ENCODE data around the gene SLC9A9. TPM values are rescaled to one million over a fixed set of nuclear protein-coding genes. Genes with fewer than 3 reads are reported as not detected.

Gene SLC9A9
- total and polyA plus RNA-seq, 10 of the 15 experiments (the other 5 are each of a cell fraction or from before 2014, with no cell fraction given): 3.5 to 14.2 (median 9.3) TPM

GRCh38 chr3:143278721-143279120, 569.5 kb downstream of the SLC9A9 start:
- Histone ChIP-seq H3K9me3 (replicated peaks; ENCODE audit: control insufficient read depth, insufficient read depth, low read length) (no peaks in the 10 kb centered on the region), H3K4me2 (ENCODE audit: control insufficient read depth, insufficient read depth) (no peak overlapping the region), H4K20me1 (ENCODE audit: control insufficient read depth, insufficient read depth) (no peaks in the 10 kb centered on the region), H2AFZ (ENCODE audit: control insufficient read depth, low read depth, low read length) (no peak overlapping the region), H3K9ac (ENCODE audit: control insufficient read depth, insufficient read depth, low read length) (no peak overlapping the region), H3K4me3 (no peak overlapping the region), H3K4me1 (ENCODE audit: control insufficient read depth, insufficient read depth, low read length) (no peaks in the 10 kb centered on the region), H3K27ac (ENCODE audit: control insufficient read depth, insufficient read depth) (no peak overlapping the region), H3K36me3 (ENCODE audit: control insufficient read depth in 2 of 2, insufficient read depth in 2 of 2, low read length in 1 of 2) (no peaks in the 10 kb centered on the region), H3K27me3 (replicated peaks in 1 of 2; ENCODE audit: control insufficient read depth in 2 of 2, insufficient read depth in 2 of 2, low read length in 1 of 2) (no peaks in the 10 kb centered on the region), H3K79me2 (ENCODE audit: control insufficient read depth, insufficient read depth, low read length) (no peaks in the 10 kb centered on the region)
- SMC1A ChIA-PET (ENCODE audit: uncharacterized antibody, unreplicated experiment): interaction anchor here (0.9 to 1.5 kb wide), 2 partner anchors 12 to 22 kb away, joined by 4 read pairs; no protein-coding TSS in a partner anchor
- intact Hi-C loops (cut with micrococcal nuclease; ENCODE audit: unreplicated experiment): no loop called here
- in situ Hi-C loops (cut with MboI): no loop called here
- ATAC-seq (no peak), FAIRE-seq (no peak), DNase-seq (ENCODE audit: low read depth, low spot score) (no peak)
- TF ChIP-seq EED (IDR thresholded peaks at IDR 0.05; ENCODE audit: low read depth): no peak
- CTCF ChIA-PET: no interaction called here
- BruUV-seq (replicated peaks): no TSS peak
- RAD21 ChIA-PET (ENCODE audit: unreplicated experiment): no interaction called here
- POLR2A ChIA-PET: no interaction called here
- 77% methylated on average over 1 of the region's 1 CpG for WGBS (ENCODE audit: insufficient coverage, insufficient replicate concordance, low lambda C conversion rate, missing lambda C conversion rate)

- ChIA-PET POLR2A (no interaction called here), CTCF (interaction anchor here (1.0 kb wide), 1 partner anchor 75 kb away, joined by 3 read pairs; no protein-coding TSS in a partner anchor), RAD21 (ENCODE audit: unreplicated experiment) (no interaction called here), SMC1A (ENCODE audit: uncharacterized antibody, unreplicated experiment) (interaction anchor here (0.6 to 1.5 kb wide), 3 partner anchors 13 to 220 kb away, joined by 3 to 4 read pairs (median 3); no protein-coding TSS in a partner anchor)
- intact Hi-C loops (cut with micrococcal nuclease; ENCODE audit: unreplicated experiment): no loop called here
- no peak overlapping the region for H3K4me2 ChIP-seq (ENCODE audit: control insufficient read depth, insufficient read depth)
- no peak overlapping the region for H2AFZ ChIP-seq (ENCODE audit: control insufficient read depth, low read depth, low read length)
- in situ Hi-C loops (cut with MboI): no loop called here
- no peaks in the 10 kb centered on the region for H3K79me2 ChIP-seq (ENCODE audit: control insufficient read depth, insufficient read depth, low read length)
- no peak for ATAC-seq
- H3K36me3 ChIP-seq (ENCODE audit: control insufficient read depth in 2 of 2, insufficient read depth in 2 of 2, low read length in 1 of 2): no peaks in the 10 kb centered on the region
- H3K9me3 ChIP-seq (replicated peaks; ENCODE audit: control insufficient read depth, insufficient read depth, low read length): no peaks in the 10 kb centered on the region
- H3K9ac ChIP-seq (ENCODE audit: control insufficient read depth, insufficient read depth, low read length): no peak overlapping the region
- DNase-seq (ENCODE audit: low read depth, low spot score): no peak
- no peak overlapping the region for H3K27ac ChIP-seq (ENCODE audit: control insufficient read depth, insufficient read depth)
- TF ChIP-seq SMAD1 (IDR thresholded peaks at IDR 0.05; ENCODE audit: low read depth, partially characterized antibody) (no peak), EGR1 (IDR thresholded peaks at IDR 0.05; ENCODE audit: borderline replicate concordance in 1 of 2, low read depth in 2 of 2, low read length in 2 of 2) (no peak), ELK1 (IDR thresholded peaks at IDR 0.05; ENCODE audit: low read depth, low read length) (no peak), NKRF (conservative IDR thresholded peaks at IDR 0.05) (no peak), TBL1XR1 (IDR thresholded peaks at IDR 0.05; ENCODE audit: low read depth, low read length) (no peak), SIN3A (IDR thresholded peaks at IDR 0.05; ENCODE audit: low read depth, low read length) (no peak), SKIL (IDR thresholded peaks at IDR 0.05; ENCODE audit: low read depth, poor library complexity, severe bottlenecking) (no peak)
- WGBS (ENCODE audit: insufficient coverage, insufficient replicate concordance, low lambda C conversion rate, missing lambda C conversion rate): 100% methylated on average over 2 of the region's 2 CpGs
- no TSS peak for BruUV-seq (replicated peaks)
- H3K27me3 ChIP-seq (replicated peaks in 1 of 2; ENCODE audit: control insufficient read depth in 2 of 2, insufficient read depth in 2 of 2, low read length in 1 of 2): no peaks in the 10 kb centered on the region
- no peak for FAIRE-seq
- no peaks in the 10 kb centered on the region for H3K4me1 ChIP-seq (ENCODE audit: control insufficient read depth, insufficient read depth, low read length)
- no peak overlapping the region for H3K4me3 ChIP-seq
- H4K20me1 ChIP-seq (ENCODE audit: control insufficient read depth, insufficient read depth): no peaks in the 10 kb centered on the region
Measured at GRCh38 chr3:143277531-143277930, 570.7 kb downstream of the SLC9A9 start.
